ENCODE results near the gene DCTD. TPM values are rescaled to one million over a fixed set of nuclear protein-coding genes. Genes with fewer than 3 reads are reported as not detected.

The DCTD gene
- total and polyA plus RNA-seq, 2 of the 13 experiments (the other 11 are each of a cell fraction or from before 2014, with no cell fraction given): 85.1 to 95.3 TPM

DNA sequence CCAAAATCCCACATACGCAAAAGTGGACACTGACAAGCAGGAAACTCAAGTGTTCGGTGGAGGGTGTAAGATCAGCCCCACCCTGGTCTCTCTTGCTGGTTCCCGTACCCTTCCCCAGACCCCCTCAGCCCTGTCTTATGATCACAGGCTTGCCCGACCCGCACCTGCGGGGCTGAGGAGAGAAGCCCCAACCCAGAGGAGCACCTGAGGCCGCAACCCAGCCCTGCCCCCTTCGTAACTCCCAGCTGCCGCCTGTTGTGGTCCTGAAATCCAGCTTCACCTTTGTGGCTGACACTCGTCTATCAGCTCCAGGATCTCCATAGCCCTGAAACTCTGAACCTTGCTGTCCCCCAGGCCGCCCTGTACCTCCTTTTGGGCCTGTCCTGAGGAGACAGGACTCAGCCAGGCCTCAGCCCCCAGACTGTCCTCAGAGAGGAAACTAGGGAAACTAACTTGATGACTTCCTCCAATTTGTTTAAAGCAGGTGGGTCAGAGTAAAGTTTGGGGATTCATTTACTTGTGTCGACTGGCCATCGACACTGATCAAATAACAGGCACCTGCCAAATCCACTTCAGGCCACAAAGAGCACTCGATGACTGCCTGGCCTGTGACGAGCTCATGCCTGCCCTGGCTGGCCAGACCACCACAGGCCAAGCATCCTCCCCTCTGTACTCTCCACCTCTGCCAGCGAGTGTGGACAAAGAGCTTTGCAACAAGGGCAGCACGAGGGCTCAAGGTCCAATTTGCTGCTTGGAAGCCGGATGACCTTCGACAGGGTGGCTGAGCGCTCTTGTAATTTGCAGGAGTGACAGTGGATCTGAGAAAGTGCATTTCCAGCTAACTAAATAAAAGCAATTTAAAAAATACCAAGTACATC is 19.3 kb downstream of the DCTD start (continued):
- TF ChIP-seq, protein P1, sequence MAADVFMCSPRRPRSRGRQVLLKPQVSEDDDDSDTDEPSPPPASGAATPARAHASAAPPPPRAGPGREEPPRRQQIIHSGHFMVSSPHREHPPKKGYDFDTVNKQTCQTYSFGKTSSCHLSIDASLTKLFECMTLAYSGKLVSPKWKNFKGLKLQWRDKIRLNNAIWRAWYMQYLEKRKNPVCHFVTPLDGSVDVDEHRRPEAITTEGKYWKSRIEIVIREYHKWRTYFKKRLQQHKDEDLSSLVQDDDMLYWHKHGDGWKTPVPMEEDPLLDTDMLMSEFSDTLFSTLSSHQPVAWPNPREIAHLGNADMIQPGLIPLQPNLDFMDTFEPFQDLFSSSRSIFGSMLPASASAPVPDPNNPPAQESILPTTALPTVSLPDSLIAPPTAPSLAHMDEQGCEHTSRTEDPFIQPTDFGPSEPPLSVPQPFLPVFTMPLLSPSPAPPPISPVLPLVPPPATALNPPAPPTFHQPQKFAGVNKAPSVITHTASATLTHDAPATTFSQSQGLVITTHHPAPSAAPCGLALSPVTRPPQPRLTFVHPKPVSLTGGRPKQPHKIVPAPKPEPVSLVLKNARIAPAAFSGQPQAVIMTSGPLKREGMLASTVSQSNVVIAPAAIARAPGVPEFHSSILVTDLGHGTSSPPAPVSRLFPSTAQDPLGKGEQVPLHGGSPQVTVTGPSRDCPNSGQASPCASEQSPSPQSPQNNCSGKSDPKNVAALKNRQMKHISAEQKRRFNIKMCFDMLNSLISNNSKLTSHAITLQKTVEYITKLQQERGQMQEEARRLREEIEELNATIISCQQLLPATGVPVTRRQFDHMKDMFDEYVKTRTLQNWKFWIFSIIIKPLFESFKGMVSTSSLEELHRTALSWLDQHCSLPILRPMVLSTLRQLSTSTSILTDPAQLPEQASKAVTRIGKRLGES (CRISPR knock-in tag; IDR thresholded peaks at IDR 0.05; ENCODE audit: borderline replicate concordance): peak; percentile 11; the same call in 1 of the 2 replicates
- 0 out of 2 replicates have a peak, but pooled peaks have one; percentile 51 for TF ChIP-seq MXD1 (CRISPR knock-in tag; IDR thresholded peaks at IDR 0.05)
- peak; percentile 85 for TF ChIP-seq ZNF556 (CRISPR knock-in tag; IDR thresholded peaks at IDR 0.05; ENCODE audit: borderline replicate concordance)
- no peak for TF ChIP-seq SP140L (CRISPR knock-in tag; IDR thresholded peaks at IDR 0.05; ENCODE audit: borderline replicate concordance)
- TF ChIP-seq ZNF30 (CRISPR knock-in tag; IDR thresholded peaks at IDR 0.05): no peak
- TF ChIP-seq ZBTB44 (CRISPR knock-in tag; IDR thresholded peaks at IDR 0.05): no peak
- peak; percentile 86; the same call in 1 of the 2 replicates for TF ChIP-seq ETV5 (CRISPR knock-in tag; IDR thresholded peaks at IDR 0.05; ENCODE audit: borderline replicate concordance)
- TF ChIP-seq, protein P2, sequence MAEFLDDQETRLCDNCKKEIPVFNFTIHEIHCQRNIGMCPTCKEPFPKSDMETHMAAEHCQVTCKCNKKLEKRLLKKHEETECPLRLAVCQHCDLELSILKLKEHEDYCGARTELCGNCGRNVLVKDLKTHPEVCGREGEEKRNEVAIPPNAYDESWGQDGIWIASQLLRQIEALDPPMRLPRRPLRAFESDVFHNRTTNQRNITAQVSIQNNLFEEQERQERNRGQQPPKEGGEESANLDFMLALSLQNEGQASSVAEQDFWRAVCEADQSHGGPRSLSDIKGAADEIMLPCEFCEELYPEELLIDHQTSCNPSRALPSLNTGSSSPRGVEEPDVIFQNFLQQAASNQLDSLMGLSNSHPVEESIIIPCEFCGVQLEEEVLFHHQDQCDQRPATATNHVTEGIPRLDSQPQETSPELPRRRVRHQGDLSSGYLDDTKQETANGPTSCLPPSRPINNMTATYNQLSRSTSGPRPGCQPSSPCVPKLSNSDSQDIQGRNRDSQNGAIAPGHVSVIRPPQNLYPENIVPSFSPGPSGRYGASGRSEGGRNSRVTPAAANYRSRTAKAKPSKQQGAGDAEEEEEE (CRISPR knock-in tag; IDR thresholded peaks at IDR 0.05; ENCODE audit: borderline replicate concordance): no peak
- no peak; the same call in 1 of the 2 replicates for TF ChIP-seq ZNF615 (CRISPR knock-in tag; IDR thresholded peaks at IDR 0.05; ENCODE audit: borderline replicate concordance)
- TF ChIP-seq ZNF460 (CRISPR knock-in tag; IDR thresholded peaks at IDR 0.05; ENCODE audit: borderline replicate concordance): no peak; the same call in 1 of the 2 replicates
- TF ChIP-seq RARG (CRISPR knock-in tag; IDR thresholded peaks at IDR 0.05; ENCODE audit: low read depth): no peak
- 0 out of 2 replicates have a peak, but pooled peaks have one; percentile 53 for TF ChIP-seq ZNF251 (CRISPR knock-in tag; IDR thresholded peaks at IDR 0.05)
- no peak for TF ChIP-seq NCOA5 (CRISPR knock-in tag; IDR thresholded peaks at IDR 0.05)
- TF ChIP-seq TERF1 (CRISPR knock-in tag; IDR thresholded peaks at IDR 0.05): no peak
- peak; percentile 70; the same call in 1 of the 2 replicates for TF ChIP-seq CEBPB (IDR thresholded peaks at IDR 0.05; ENCODE audit: borderline replicate concordance, low read depth, low read length)
- peak; percentile 64; the same call in 1 of the 2 replicates for TF ChIP-seq KAT8 (CRISPR knock-in tag; IDR thresholded peaks at IDR 0.05)
- TF ChIP-seq NFIB (CRISPR knock-in tag; IDR thresholded peaks at IDR 0.05; ENCODE audit: borderline replicate concordance): no peak
- no peak for TF ChIP-seq RORA (CRISPR knock-in tag; IDR thresholded peaks at IDR 0.05)
- 0 out of 2 replicates have a peak, but pooled peaks have one; percentile 33 for TF ChIP-seq KLF13 (CRISPR knock-in tag; IDR thresholded peaks at IDR 0.05)

All from HepG2 (cell line).